CD4-positive, alpha-beta T cell (primary cell): ENCODE results near the gene HS6ST3. TPM values are rescaled to one million over a fixed set of nuclear protein-coding genes. Genes with fewer than 3 reads are reported as not detected.

Source experiments
- ATAC-seq: fragments of 200-7000 bp; cut with Tn5 transposase; one replicate; pipeline ENCODE4 v1.10.0; 2022; ENCODE audit warnings: mild to moderate bottlenecking; ENCODE audit not compliant: poor library complexity
- CTCF ChIA-PET: fragments of 350-600 bp; sonication (Branson Sonifier 250); formaldehyde crosslinking; loops from one replicate; lab custom pipeline; 2021; ENCODE audit warnings: antibody characterized with exemption, inconsistent platforms; lab: Charles Lee
- POLR2A ChIA-PET: fragments of 350-600 bp; sonication (Branson Sonifier 250); formaldehyde crosslinking; loops from one replicate; lab custom pipeline; 2021; ENCODE audit warnings: antibody characterized with exemption, inconsistent platforms; lab: Charles Lee
- DNase-seq, 14 experiments: peaks; one replicate each; pipeline ENCODE4 v3.0.0-alpha.2; 2013 to 2020; ENCODE audit warnings: mixed read lengths in 2 of 14
- H3K27ac ChIP-seq, 2 donors: one replicate each; pipeline versions ENCODE4 v1.5.1 to v1.7.0; 2013; ENCODE audit warnings: low read length in 2 of 2, low read depth in 1 of 2, mild to moderate bottlenecking in 1 of 2
- H3K27me3 ChIP-seq, 2 experiments: 1 replicate in 1 of 2; 2 replicates in 1 of 2; pipeline versions ENCODE4 v1.6.1 to v1.7.0; 2013; ENCODE audit warnings: low read length in 2 of 2, control low read depth in 1 of 2, mild to moderate bottlenecking in 1 of 2, moderate library complexity in 1 of 2; ENCODE audit not compliant: insufficient read depth in 2 of 2, control insufficient read depth in 1 of 2
- H3K36me3 ChIP-seq: one replicate; pipeline ENCODE4 v1.6.1; 2013; ENCODE audit warnings: low read length, control low read depth; ENCODE audit not compliant: insufficient read depth
- H3K4me1 ChIP-seq: one replicate; pipeline ENCODE4 v1.6.1; 2013; ENCODE audit warnings: low read length, control low read depth; ENCODE audit not compliant: insufficient read depth
- H3K4me3 ChIP-seq: one replicate; pipeline ENCODE4 v1.5.1; 2013; ENCODE audit warnings: mild to moderate bottlenecking, low read length, moderate library complexity
- H3K9me3 ChIP-seq, 2 experiments: 1 replicate in 1 of 2; 2 replicates in 1 of 2; pipeline versions ENCODE4 v1.6.1 to v1.7.0; 2013; ENCODE audit warnings: low read length in 2 of 2, mild to moderate bottlenecking in 2 of 2, control low read depth in 1 of 2, moderate library complexity in 1 of 2; ENCODE audit not compliant: control insufficient read depth in 1 of 2, insufficient read depth in 1 of 2
- H3K27ac Mint-ChIP-seq: one replicate; pipeline ENCODE4 v1.8.0; 2020; ENCODE audit warnings: mixed read lengths
- H3K27me3 Mint-ChIP-seq: one replicate; pipeline ENCODE4 v1.8.0; 2021; ENCODE audit warnings: mixed read lengths
- H3K36me3 Mint-ChIP-seq: one replicate; pipeline ENCODE4 v1.8.0; 2021; ENCODE audit warnings: low read depth, mixed read lengths
- H3K4me1 Mint-ChIP-seq: one replicate; pipeline ENCODE4 v1.8.0; 2021; ENCODE audit warnings: low read depth, mixed read lengths
- H3K4me3 Mint-ChIP-seq: one replicate; pipeline ENCODE4 v1.8.0; 2020; ENCODE audit warnings: mild to moderate bottlenecking, mixed read lengths
- H3K9me3 Mint-ChIP-seq: one replicate; pipeline ENCODE4 v1.8.0; 2020; ENCODE audit warnings: mixed read lengths
- CTCF ChIP-seq: fragments of 200-600 bp; IDR thresholded peaks from one replicate; pipeline ENCODE4 v1.8.0; 2022; ENCODE audit warnings: antibody characterized with exemption, mild to moderate bottlenecking
- intact Hi-C, 2 experiments: fragments of 100-400 bp; cut with DNase I in 1 of 2; cut with micrococcal nuclease in 1 of 2; formaldehyde crosslinking; loops; one replicate each; pipeline versions ENCODE4 v1.15.1 to v1.9.0; 2023 to 2025; cut with DNase I, micrococcal nuclease
- total RNA-seq, 174 experiments: library from RNA in 2 of 174; stranded (reverse) in 2 of 174; gene quantifications; one replicate each; pipeline ENCODE4 v1.2.3 and lab custom pipeline; 2021 to 2026

HS6ST3 gene
- total RNA-seq, 2 experiments from 2014 or later, result not detected

GRCh38 chr13:96730676-96731075, 640.8 kb downstream of the HS6ST3 start:
- ChIA-PET CTCF (no interaction called here), POLR2A (no interaction called here)
- H3K27ac ChIP-seq, result no peak overlapping the region
- DNase-seq (no peak), ATAC-seq (no peak)
- Mint-ChIP-seq H3K4me3 (no peak overlapping the region), H3K27ac (no peak overlapping the region), H3K4me1 (no peaks in the 10 kb centered on the region), H3K27me3 (no peaks in the 10 kb centered on the region), H3K9me3 (peaks cover 7% of the 10 kb centered on the region), H3K36me3 (no peaks in the 10 kb centered on the region)
- H3K36me3 ChIP-seq, result no peaks in the 10 kb centered on the region
- no peak for TF ChIP-seq CTCF
- intact Hi-C loops, result no loop called here
- peaks cover 4 to 7% of the 10 kb centered on the region in 2 experiments for H3K9me3 ChIP-seq
- no peak overlapping the region for H3K4me3 ChIP-seq
- H3K4me1 ChIP-seq, result no peaks in the 10 kb centered on the region
- H3K27me3 ChIP-seq, result no peaks in the 10 kb centered on the region

- ATAC-seq, result no peak
- H3K4me3 Mint-ChIP-seq, result no peak overlapping the region
- no peaks in the 10 kb centered on the region for H3K27me3 Mint-ChIP-seq
- CTCF ChIA-PET, result no interaction called here
- intact Hi-C loops, result no loop called here
- H3K4me3 ChIP-seq, result no peak overlapping the region
- no peaks in the 10 kb centered on the region for H3K4me1 Mint-ChIP-seq
- no peaks in the 10 kb centered on the region for H3K27me3 ChIP-seq
- peaks cover 0 to 4% of the 10 kb centered on the region in 2 experiments for H3K9me3 ChIP-seq
- H3K36me3 Mint-ChIP-seq, result no peaks in the 10 kb centered on the region
- DNase-seq, result no peak
- no peaks in the 10 kb centered on the region for H3K4me1 ChIP-seq
- H3K27ac Mint-ChIP-seq, result no peak overlapping the region
- peaks cover 12% of the 10 kb centered on the region for H3K9me3 Mint-ChIP-seq
- H3K36me3 ChIP-seq, result no peaks in the 10 kb centered on the region
- TF ChIP-seq CTCF, result no peak
- no peak overlapping the region for H3K27ac ChIP-seq
- POLR2A ChIA-PET, result no interaction called here
Measured at GRCh38 chr13:96734499-96734898, 644.6 kb downstream of the HS6ST3 start.

- H3K27ac ChIP-seq, result no peak overlapping the region
- Mint-ChIP-seq H3K27ac (no peak overlapping the region), H3K9me3 (peaks cover 11% of the 10 kb centered on the region), H3K36me3 (no peaks in the 10 kb centered on the region), H3K27me3 (no peaks in the 10 kb centered on the region), H3K4me3 (no peak overlapping the region), H3K4me1 (no peaks in the 10 kb centered on the region)
- intact Hi-C loops, result no loop called here
- no peak for DNase-seq
- POLR2A ChIA-PET, result no interaction called here
- no peak for ATAC-seq
- H3K4me3 ChIP-seq, result no peak overlapping the region
- TF ChIP-seq CTCF, result no peak
- CTCF ChIA-PET, result no interaction called here
- no peaks in the 10 kb centered on the region for H3K4me1 ChIP-seq
- H3K36me3 ChIP-seq, result no peaks in the 10 kb centered on the region
- no peaks in the 10 kb centered on the region for H3K27me3 ChIP-seq
- peaks cover 0 to 3% of the 10 kb centered on the region in 2 experiments for H3K9me3 ChIP-seq
Measured at GRCh38 chr13:96741779-96742178, 651.9 kb downstream of the HS6ST3 start.
